Tibial nerve (tissue), 4 donors: Measurements from ENCODE around the gene QRSL1.

Experiments used
- CTCF ChIP-seq, 5 experiments: fragments of 200-600 bp in 3 of 5; fragments of 450-650 bp in 2 of 5; sonication (generic) in 3 of 5; IDR thresholded peaks; one replicate each; pipeline ENCODE4 v1.5.1; 2016 to 2019; ENCODE audit warnings: antibody characterized with exemption in 5 of 5, mild to moderate bottlenecking in 3 of 5, moderate library complexity in 2 of 5
- EP300 ChIP-seq, 2 donors: sonication (generic); formaldehyde crosslinking; IDR thresholded peaks; one replicate each; pipeline ENCODE4 v1.6.1; 2017; ENCODE audit warnings: antibody characterized with exemption in 2 of 2, mild to moderate bottlenecking in 1 of 2
- POLR2A ChIP-seq, 2 donors: fragments of 450-650 bp; IDR thresholded peaks; one replicate each; pipeline ENCODE4 v1.6.1; 2017; ENCODE audit warnings: antibody characterized with exemption in 2 of 2, mild to moderate bottlenecking in 2 of 2, moderate library complexity in 2 of 2

- TF ChIP-seq POLR2A (IDR thresholded peaks at IDR 0.05), result no peak
- no peak for TF ChIP-seq CTCF (IDR thresholded peaks at IDR 0.05)
- TF ChIP-seq EP300 (IDR thresholded peaks at IDR 0.05), result no peak
Measured at GRCh38 chr6:106600329-106600728, 29.0 kb upstream of the QRSL1 start.
